Renal cortex interstitium (tissue), 11 donors: Measurements from ENCODE around the gene EPS8L1. TPM values are rescaled to one million over a fixed set of nuclear protein-coding genes. Genes with fewer than 3 reads are reported as not detected.
"Not testable (repeated sequence)": the region's sequence is repeated elsewhere in the genome, so short reads cannot be mapped to it uniquely, and the experiment has no call there.

Experiments
- DNase-seq, 11 donors: peaks; one replicate each; pipeline ENCODE4 v3.0.0-alpha.2; 2013; ENCODE audit warnings: low read depth in 9 of 11, low spot score in 4 of 11; ENCODE audit errors: extremely low read depth in 1 of 11
- polyA plus RNA-seq, 3 donors: library from polyadenylated mRNA; unstranded; fragments of 120-200 nt; gene quantifications; one replicate each; pipeline ENCODE4 v1.2.1, GENCODE V29; 2013; ENCODE audit not compliant: insufficient read length in 3 of 3

The EPS8L1 gene
- polyA plus RNA-seq, 3 donors, result 48.0 to 77.9 (median 61.6) TPM

DNA sequence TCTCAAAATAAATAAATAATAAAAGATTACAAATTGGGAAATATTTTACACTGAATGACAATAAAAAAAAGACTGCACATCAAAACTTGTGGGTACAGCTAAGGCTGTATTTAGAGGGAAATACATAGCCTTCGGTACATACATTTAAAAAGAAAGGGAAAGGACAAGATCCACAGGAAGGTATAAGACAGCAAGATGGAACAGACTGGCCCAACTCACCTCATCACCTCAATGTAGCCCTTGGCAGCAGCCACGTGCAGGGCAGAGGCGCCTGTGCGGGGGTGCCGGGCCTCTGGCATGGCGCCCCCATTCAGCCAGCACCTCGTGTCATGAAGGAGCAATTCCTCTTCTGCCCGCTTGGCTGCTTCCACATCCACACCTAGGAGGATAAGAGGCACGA lies 27.5 kb downstream of the EPS8L1 start:
- DNase-seq, result no peak

DNA sequence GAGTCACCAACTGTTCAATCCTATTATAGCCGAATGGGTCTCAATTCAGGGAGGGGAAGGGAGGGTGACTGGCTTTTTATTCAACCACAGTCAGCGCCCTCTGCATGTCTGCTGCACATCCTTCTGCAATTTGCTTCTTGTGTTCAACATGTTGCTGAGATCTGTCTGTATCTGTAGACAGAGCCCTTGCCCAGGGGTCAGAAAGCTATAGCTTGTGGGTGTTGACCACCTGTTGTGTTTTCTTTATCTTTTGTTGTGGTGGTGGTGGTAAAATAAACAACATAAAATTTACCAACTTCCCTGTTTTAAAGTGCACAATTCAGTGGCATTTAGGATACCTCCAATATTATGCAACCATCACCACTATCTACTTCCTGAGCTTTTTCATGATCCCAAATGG lies 29.6 kb downstream of the EPS8L1 start:
- DNase-seq, result no peak

DNA sequence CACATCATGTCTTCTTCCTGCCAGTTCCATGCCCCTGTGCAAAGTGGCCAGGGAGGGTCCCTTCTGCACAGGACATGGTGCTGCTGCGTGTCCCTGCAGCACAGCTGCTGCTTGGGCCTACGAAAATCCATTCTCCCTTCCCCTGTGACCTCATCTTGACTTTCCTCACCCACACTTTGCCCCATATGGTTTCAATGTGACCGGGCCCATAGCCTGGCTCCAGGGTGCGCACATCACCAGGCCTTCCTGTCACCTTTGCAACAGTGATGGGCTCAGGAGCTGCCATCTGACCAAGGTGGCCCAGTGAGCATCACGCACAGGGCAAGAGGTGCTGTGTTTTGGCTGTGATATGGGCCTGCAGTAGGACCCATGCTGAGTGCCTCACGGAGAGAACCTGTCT lies 30.9 kb downstream of the EPS8L1 start:
- DNase-seq, result no peak

DNA sequence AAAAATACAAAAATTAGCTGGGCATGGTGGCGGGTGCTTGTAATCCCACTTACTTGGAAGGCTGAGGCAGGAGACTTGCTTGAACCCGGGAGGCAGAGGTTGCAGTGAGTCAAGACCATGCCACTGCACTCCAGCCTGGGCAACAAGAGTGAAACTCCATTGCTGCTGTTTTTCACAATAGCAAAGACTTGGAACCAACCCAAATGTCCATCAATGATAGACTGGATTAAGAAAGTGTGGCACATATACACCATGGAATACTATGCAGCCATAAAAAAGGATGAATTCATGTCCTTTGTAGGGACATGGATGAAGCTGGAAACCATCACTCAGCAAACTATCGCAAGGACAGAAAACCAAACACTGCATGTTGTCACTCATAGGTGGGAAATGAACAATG lies 31.6 kb downstream of the EPS8L1 start:
- DNase-seq, result not testable (repeated sequence)

DNA sequence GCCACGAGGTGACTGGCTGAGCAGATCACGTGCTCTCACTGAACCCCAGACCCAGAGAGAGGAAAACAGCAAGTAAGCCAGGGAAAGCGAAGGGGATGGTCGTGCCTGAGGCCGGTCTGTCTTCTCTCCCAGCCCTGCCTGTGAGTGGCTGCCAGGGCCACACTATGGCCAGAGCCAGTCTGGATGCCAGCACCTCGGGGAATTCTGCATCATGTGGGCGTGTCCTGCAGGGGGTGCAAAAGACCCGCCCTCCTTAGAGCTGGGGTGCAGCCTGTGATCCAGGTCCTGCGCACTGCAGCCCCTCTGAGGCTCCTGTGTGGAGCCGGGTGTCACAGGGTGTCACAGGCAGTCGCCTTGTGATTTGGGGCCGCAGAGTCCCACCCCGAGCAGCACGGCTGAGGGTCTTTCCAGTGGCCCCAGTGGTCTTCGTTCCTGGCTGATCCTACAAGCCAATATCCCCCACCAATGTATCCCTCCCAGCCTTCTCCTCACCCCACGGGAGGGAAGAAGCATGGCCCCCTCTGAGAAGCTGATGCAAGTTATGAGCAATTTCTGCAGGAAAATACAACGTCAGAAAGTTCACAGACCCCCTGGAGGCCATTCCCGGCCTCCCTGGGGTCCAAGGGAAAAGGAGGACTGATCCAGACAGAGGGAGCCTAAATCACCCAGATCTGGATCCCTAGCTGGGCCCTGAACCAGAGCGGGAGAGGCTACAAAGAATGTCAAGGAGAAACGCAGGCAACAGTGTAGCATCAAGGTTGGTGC lies 34.0 kb downstream of the EPS8L1 start:
- DNase-seq, result no peak

DNA sequence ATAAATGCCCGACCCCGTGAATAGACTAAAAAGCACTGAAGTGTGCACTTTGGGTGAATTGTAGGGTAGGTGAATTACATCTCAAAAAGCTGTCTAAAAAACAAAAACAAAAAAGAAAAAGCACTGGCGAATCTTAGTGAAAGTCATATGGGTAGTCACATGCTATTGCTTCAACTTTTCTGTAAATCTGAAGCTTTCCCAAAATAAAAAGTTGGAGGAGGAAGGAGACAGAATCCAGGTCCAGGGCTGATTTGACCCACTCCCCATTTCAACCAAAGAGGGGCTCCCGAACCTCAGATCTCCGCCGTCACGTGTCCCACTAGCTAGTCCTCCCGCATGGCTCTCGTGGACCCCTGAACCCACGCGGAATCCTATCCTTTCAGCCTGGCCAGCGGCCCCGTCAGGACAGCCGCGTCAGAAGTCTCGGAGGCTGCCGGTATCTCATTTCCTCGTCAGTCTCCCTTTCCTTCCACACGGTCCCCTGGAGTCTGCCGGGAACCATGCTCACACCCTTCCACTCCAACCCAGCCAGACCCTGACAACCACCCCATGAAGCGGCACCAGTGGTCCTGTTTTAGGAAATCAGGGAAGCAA lies 35.7 kb downstream of the EPS8L1 start:
- DNase-seq, result no peak

DNA sequence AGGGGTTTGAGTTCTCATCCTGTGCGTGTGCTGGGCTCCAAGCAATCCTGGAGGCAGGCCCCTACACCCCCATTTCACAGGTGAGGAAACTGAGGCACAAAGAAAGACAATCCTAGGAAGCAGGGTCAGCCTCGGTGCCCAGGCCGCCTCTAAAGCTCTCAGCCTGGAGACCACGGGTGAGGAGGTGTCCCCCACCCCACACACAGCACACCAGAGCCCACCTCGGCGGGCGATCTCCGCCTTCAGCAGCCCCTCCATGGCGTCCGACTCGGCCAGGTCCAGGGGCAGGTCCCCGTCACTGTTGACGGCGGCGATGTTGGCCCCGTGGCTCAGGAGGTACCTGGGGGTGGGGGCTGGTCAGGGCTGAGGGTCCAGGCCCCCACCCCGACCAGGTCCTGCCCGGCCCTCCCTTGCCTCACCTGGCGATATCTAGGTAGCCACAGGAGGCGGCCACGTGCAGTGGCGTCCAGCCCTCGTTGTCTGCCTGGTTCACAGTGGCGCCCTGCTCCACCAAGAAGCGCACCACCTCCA lies 36.6 kb downstream of the EPS8L1 start:
- DNase-seq, result no peak

DNA sequence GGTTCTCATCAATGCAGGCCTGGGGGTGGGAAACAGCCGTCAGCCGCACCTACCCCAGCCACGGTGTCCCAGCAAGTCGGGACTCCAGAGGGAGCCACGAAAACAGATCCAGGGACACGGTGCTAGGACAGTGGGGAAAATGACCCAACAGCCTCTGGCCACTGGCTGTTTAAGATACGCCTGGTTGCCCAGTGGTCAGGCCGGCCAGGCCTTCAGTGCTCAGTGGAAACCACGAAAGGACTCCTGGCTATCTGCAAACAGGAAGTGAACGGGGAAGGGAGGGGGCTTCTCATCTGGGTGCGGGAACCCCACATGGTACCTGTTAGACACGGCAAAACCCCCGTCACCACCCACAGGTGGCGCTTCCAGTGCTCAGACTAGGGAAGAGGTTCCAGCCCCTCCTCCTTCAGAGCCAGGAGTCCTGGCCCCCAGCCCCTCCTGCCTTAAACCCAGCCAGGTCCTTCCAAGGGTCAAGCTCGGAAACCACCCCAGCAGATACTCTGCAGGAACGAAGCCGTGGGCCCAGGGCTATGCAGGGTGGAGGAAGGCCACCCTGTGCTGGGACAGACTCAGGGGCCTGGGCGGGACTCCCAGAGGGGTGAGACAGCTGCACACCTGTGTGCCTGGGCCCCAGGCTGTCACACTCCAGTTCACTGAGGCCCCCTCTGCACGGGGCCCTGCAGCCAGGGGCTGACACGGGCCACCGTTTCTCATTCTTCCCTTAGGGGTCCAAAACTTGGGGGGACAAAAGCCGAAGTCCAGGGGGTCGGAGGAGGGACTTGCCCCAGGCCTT lies 37.3 kb downstream of the EPS8L1 start:
- no peak for DNase-seq

DNA sequence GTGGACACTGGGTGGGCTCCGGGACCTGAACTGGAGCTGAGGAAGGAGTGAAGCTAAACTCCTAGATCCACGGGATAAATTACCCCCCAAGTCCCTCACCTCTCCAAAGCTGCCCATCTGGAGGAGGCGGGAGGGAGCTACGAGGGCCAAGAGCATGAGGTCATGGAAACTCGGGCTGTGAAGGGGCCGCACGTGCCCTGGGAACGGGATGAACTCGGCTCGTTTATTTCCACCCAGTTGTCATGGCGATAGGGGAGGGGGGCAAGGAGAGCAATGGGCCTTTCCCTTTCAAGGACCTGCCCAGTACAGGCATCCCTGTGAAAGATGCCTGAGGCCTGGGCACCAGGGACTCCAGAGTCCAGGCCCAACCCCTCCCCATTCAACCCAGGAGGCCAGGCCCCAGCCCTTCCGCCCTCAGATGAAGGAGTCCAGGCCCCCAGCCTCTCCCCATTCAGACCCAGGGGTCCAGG lies 37.9 kb downstream of the EPS8L1 start:
- peak; percentile 66 to 94 (median 82) for DNase-seq

DNA sequence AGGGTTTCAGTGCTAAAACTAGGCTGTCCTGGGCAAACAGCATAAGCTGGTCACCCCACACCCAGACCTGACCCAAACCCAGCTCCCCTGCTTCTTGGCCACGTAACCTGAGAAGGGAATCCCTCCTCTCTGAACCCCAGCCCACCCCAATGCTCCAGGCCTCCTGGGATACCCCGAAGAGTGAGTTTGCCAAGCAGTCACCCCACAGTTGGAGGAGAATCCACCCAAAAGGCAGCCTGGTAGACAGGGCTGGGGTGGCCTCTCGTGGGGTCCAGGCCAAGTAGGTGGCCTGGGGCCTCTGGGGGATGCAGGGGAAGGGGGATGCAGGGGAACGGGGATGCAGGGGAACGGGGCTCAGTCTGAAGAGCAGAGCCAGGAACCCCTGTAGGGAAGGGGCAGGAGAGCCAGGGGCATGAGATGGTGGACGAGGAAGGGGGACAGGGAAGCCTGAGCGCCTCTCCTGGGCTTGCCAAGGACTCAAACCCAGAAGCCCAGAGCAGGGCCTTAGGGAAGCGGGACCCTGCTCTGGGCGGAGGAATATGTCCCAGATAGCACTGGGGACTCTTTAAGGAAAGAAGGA lies 39.0 kb downstream of the EPS8L1 start:
- no peak for DNase-seq

DNA sequence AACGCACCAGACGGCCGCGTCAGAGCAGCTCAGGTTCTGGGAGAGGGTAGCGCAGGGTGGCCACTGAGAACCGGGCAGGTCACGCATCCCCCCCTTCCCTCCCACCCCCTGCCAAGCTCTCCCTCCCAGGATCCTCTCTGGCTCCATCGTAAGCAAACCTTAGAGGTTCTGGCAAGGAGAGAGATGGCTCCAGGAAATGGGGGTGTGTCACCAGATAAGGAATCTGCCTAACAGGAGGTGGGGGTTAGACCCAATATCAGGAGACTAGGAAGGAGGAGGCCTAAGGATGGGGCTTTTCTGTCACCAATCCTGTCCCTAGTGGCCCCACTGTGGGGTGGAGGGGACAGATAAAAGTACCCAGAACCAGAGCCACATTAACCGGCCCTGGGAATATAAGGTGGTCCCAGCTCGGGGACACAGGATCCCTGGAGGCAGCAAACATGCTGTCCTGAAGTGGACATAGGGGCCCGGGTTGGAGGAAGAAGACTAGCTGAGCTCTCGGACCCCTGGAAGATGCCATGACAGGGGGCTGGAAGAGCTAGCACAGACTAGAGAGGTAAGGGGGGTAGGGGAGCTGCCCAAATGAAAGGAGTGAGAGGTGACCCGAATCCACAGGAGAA lies 39.9 kb downstream of the EPS8L1 start:
- DNase-seq, result no peak

DNA sequence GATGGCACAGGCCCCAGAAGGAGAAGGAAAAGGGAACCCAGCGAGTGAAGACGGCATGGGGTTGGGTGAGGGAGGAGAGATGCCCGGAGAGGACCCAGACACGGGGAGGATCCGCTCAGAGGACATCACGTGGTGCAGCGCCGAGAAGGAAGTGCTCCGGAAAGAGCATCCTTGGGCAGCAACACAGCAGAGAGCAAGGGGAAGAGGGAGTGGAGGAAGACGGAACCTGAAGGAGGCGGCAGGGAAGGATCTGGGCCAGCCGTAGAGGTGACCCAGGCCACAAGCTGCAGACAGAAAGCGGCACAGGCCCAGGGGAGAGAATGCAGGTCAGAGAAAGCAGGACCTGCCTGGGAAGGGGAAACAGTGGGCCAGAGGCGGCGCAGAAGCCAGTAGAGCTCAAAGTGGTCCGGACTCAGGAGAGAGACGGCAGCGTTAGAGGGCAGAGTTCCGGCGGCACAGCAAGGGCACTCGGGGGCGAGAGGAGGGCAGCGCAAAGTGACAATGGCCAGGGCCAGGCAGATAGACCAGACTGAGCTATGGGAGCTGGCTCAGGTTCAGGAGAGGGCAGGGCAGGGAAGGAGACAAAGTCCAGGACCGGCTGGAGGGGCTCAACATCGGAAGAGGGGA lies 40.7 kb downstream of the EPS8L1 start:
- DNase-seq, result no peak

DNA sequence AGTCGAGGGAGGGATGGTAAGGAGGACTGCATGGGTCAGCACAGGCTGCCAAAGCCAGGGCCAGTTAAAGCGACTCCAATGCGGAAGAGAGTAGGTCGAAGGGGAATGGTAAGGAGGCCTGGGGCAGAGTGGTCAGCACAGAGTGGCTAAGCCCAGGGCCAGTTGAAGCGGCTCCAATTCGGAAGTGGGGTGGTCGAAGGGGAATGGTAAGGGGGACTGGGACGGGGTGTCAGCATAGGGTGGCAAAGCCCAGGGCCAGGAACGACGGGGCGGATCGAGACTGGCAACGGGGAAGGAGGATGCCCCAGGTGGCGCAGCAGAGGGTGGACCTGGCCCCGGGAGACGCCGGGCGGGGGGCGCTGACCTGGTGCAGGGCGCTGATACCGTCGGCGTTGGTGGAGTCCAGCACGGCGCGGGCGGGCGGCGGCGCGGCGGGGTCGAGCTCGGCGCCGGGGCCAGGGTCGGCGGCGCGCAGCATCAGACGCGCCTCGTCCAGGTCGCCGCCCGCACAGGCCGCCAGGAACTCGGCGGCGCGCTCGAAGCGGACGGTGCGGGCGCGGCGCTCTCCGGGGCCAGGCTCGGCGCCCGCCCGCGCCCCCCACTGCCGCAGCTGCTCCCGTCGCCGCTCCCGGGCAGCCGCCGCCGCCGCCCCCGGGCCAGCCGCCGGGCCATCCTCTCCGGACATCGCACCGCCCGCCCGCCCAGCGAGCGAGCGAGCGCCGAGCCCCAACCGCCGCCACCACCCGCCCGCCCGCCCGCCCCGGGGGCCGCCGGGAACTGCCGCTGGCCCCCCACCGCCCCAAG lies 41.4 kb downstream of the EPS8L1 start, which contains the start of gene PPP1R12C:
Gene PPP1R12C, minus strand, starts transcription at position 779 of the 804 bp plus-strand sequence. Its CDS starts 94 bp downstream, at position 685.
- DNase-seq, result no peak

DNA sequence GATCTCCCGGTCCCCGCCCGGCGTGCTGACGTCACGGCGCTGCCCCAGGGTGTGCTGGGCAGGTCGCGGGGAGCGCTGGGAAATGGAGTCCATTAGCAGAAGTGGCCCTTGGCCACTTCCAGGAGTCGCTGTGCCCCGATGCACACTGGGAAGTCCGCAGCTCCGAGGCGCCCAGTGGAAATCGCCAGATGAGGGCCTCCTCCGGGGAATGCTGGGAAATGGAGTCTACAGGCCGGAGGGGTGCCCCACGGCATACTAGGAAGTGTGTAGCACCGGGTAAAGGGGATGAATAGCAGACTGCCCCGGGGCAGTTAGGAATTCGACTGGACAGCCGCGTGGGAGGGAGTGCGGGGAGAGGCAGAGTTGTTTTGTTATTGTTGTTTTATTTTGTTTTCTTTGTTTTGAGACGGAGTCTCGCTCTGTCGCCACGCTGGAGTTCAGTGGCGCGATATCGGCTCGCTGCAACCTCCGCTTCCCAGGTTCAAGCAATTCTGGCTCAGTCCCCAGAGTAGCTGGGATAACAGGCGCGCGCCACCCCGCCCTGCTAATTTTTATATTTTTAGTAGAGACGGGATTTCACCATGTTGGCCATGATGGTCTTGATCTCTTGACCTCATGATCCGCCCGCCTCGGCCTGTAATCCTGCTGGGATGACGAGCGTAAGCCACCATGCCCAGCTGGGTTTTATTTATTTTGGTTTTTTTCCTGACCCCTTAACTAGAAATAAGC lies 42.2 kb downstream of the EPS8L1 start:
- peak; percentile 90 to 99 (median 98) for DNase-seq

DNA sequence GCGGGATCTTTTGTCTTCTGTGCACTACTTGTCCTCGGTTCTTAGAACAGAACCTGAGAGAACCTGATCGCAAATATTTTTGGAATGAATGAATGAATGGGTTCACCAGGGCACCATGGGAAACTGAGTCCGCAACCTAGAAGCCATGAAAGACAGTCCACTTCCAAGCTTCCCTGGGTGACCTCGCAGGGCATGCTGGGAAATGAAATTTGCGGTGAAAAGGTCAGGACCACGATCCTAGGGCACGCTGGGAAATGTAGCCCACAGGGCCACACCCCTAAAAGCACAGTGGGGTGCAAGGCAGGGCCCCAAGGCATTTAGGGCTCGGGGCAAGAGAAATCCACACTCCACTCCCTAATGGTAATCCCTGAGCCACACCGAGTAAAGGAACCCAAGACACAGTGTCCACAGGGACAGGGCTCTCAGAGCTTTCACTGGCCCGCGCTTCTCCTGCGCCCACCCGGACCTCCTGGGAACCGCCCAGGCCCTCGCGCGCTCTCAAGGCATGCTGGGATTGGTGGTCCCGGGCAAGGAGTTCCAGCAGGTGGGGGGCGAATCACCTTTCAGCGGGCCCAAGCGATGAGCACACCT lies 42.8 kb downstream of the EPS8L1 start:
- no peak for DNase-seq

DNA sequence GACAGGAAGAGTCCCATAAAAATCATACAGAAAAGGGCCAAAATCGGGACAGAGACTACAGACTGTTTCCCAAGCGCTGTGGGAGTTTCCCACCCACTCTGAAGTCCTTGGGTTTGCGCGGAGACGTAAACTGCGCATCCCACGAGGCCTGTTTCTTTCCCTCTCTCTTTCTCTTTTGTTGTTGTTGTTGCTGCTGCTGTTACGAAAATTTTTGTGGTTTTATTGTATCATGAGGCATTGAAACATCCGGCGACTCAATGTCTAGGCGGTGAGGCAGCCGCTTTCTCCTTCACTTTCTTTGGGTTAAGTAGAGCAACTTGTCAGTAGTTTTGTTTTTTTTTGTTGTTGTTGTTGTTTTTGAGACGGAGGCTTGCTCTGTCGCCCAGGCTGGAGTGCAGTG lies 43.4 kb downstream of the EPS8L1 start:
- DNase-seq, result no peak

DNA sequence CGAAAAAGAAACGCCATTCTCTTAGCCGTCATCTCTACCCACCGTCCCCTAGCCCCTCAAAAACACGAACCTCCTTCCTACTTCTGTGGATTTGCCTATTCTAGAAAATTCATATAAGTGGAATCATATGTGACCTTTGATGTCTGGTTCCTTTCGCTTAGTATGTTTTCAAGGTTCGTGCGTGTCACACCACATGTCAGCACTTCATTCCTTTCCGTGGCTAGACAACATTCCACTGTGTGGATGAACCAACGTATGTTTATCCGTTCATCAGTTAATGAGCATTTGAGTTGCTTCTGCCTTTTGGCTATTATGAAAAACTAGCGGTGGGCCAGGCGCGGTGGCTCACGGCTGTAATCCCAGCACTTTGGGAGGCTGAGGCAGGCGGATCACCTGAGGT lies 55.8 kb downstream of the EPS8L1 start:
- DNase-seq, result no peak
